Heart left ventricle (tissue), 13 donors: ENCODE results near the gene GRM8.

Experiments used
- CTCF ChIP-seq, 12 donors: fragments of 200-600 bp; sonication (generic) in 4 of 12; IDR thresholded peaks; one replicate each; pipeline versions ENCODE4 v1.5.0 to v1.8.0; 2018 to 2022; ENCODE audit warnings: antibody characterized with exemption in 12 of 12, mild to moderate bottlenecking in 5 of 12
- POLR2A ChIP-seq, 2 donors: fragments of 450-650 bp; IDR thresholded peaks; one replicate each; pipeline ENCODE4 v1.6.1; 2017; ENCODE audit warnings: antibody characterized with exemption in 2 of 2, mild to moderate bottlenecking in 2 of 2, moderate library complexity in 2 of 2
- donor health status: ischemic (EF 13 %, LVEDD 7.1; RV severe dilation, severe dysfunction).
- donor health status: DM: no; HTN: yes; CAD: no.
- donor health status: DM: no; HTN: no; CAD: no.
- donor health status: ischemic (EF 25% LVEDD 6.9; RV normal size, moderate dysfunction).
- donor health status: ischemic (EF 25% LVEDD 5.7; RV mildly dilated, moderate dysfunction).
- donor health status: ischemic (EF 35%, LVEDD 5.7; RV mildly dilated, moderate dysfunction).
- donor health status: nonischemic (EF 11% LVEDD 7.7; RV severe dilation, severe dysfunction).
- donor health status: DM: yes; HTN: yes; CAD: no.
- donor health status: PGD.
- donor health status: ischemic (EF 29% LVEDD 5.4; RV normal size, mild dysfunction).
- donor health status: nonischemic (EF 23%, LVEDD 6.1; RV moderate dilation, normal function).

GRCh38 chr7:126972571-126972970 lies 280.2 kb downstream of the GRM8 start:
- no peak for TF ChIP-seq POLR2A (IDR thresholded peaks at IDR 0.05)
- TF ChIP-seq CTCF (IDR thresholded peaks at IDR 0.05) = no peak
